Measurements from ENCODE around the gene RAB3GAP1.

DNA sequence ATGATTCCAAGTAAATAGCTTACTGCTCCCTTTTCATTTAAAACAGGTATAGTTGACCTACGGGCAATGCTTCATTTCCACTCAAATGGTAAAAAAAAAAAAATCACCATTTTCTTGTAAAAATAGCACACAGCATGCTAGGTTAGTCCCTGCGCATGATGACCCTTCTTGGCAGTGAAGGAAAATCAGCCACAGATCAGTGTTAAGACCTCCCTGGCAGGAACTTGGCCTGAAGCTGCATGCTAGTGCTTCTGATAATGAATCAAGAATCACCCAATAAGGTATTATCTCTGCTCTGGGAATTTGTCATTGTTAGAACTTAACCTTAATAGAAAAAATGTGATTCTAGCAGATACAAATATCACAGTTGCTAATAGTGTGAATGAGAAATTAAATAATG, 166.3 kb downstream of the RAB3GAP1 start:
- TF ChIP-seq CTCF (IDR thresholded peaks at IDR 0.05; ENCODE audit: insufficient read depth, low read depth, low read length) (no peak), EZH2 (IDR thresholded peaks at IDR 0.05; ENCODE audit: insufficient read depth, low read length) (no peak)
